NOMO-1 treated with dmso at 0.1 percent for 144 hours (cell line): ENCODE measurements around the gene FLT3LG.
A peak's percentile ranks its signal among the peaks of the same experiment; 100 is the strongest.

Experiments
- DNase-seq: peaks from one replicate; lab custom pipeline; 2025; ENCODE audit not compliant: unreplicated experiment; lab: John Stamatoyannopoulos, UW

Gene FLT3LG

GRCh38 chr19:49473868-49474541 lies at the start of gene FLT3LG:
Gene FLT3LG, plus strand, starts transcription at chr19:49474215. Its CDS starts 425 bp downstream, at chr19:49474640.
- peak; percentile 82 for DNase-seq

GRCh38 chr19:49425178-49425577 lies 48.8 kb upstream of the FLT3LG start, which contains the start of gene GFY:
Gene GFY, plus strand, starts transcription at chr19:49425388. Its CDS starts 1,043 bp downstream, at chr19:49426431.
- DNase-seq: no peak

DNA sequence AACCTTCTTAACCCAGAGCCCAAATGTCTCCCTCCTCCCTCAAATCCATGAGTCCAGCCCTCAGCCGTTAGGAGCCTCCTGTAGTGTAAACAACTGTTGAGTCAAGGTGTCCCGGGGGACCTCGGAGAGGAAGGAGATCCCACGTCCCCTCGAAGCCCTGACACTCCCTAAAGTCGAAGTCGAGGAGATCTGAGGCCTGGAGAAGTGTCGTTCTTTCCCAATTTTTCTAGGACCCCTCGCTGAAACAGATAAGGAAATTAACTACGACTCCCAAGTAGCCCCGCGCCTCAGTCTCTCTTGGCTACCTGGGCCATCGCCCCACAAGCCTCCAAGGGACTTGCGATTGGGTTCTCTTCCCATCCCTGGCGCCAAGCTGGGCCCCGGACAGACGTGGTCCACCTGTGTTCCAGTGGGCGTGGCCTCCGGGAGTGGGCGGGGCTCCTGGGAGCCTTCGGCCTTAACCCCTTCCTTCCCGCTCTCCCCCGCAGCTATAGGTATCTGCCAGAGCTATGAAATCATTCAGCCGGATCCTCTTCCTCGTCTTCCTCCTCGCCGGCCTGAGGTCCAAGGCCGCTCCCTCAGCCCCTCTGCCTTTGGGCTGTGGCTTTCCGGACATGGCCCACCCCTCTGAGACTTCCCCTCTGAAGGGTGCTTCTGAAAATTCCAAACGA lies 48.0 kb upstream of the FLT3LG start:
- DNase-seq: no peak

GRCh38 chr19:49427339-49427738 lies 46.7 kb upstream of the FLT3LG start:
- no peak for DNase-seq

- no peak for DNase-seq
Measured at GRCh38 chr19:49427855-49428546, 46.0 kb upstream of the FLT3LG start.

GRCh38 chr19:49428547-49429451 lies 45.2 kb upstream of the FLT3LG start:
- DNase-seq: no peak

GRCh38 chr19:49430172-49430677 lies 43.8 kb upstream of the FLT3LG start:
- no peak for DNase-seq

- DNase-seq: no peak
Measured at GRCh38 chr19:49430678-49431329, 43.2 kb upstream of the FLT3LG start.

- DNase-seq: no peak
Measured at GRCh38 chr19:49431330-49431749, 42.7 kb upstream of the FLT3LG start.

DNA sequence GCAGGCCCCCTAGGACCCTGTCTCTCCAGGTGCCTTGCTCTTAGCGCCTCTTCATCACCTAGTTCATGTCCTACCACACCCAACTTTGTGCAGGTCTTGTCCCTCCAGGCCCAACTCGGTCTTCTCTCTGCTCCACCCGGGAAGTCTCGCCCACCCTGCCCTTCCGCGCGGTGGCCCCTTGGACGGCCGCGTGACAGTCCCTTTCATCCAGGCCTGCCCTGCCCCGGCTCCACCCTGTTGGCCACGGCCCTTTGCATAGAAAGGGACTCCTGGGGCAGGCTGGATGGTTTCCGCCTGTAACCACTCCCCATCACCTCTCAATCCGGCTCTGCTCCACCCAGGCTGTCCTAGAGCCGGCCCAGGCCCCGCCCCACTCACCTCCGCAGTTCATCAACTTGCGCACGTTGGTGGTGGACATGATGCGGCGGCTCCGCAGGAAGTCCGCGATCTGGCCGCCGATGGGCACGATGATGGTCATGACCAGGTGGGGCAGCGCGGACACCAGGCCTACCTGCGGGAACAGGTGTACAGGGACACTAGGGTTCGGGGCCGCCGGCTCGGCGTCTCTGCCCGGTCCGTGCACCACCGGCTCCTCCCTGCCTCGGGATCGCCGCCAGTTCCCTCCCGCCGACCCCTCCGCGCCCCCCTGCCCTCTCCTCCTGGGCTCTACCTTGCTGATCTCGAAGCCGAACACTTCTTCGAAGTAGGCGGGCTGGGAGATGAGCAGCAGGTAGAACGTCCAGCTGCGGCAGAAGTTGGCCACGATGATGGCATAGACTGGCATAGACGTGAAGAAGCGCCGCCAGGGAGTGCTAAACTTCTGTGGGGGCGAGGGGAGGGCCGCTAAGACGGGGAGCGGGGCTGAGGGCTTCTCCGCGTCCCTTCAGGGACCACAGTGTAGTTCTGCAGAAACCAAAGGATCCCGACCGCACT lies 41.6 kb upstream of the FLT3LG start:
- DNase-seq: no peak

GRCh38 chr19:49433240-49433901 lies 40.6 kb upstream of the FLT3LG start:
- no peak for DNase-seq

DNA sequence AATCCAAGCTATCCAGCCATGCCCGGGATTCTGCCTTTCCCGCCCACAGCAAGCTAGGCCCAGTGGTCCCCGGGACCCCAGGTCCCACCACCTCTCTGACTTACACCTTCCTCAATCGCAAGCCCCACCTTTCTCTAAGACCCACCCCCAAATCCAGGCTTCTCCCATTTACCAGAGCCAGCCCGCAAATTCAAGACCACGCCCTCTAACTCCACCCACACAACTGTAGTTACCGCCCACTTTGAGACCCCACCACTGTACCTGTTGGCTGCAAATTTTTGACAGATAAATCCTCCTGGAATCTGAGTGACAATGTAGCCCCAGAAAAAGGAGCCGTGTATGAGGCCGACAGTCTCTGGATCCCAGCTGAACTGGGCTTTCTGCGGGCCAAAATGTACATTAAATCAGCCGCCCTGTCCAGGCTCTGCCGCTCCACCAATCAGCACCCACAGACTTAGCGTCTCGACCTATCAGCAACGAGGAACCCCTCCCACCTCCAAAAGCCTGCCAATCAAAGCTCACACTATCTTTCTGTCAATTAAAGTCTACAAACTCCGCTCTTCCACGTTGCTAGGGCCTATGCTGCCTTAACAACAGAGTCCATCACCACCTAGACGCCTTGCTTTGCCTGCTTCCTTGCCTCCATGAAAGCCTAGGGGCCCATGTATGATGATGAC lies 39.0 kb upstream of the FLT3LG start:
- DNase-seq: no peak

- no peak for DNase-seq
Measured at GRCh38 chr19:49435670-49436069, 38.3 kb upstream of the FLT3LG start.

DNA sequence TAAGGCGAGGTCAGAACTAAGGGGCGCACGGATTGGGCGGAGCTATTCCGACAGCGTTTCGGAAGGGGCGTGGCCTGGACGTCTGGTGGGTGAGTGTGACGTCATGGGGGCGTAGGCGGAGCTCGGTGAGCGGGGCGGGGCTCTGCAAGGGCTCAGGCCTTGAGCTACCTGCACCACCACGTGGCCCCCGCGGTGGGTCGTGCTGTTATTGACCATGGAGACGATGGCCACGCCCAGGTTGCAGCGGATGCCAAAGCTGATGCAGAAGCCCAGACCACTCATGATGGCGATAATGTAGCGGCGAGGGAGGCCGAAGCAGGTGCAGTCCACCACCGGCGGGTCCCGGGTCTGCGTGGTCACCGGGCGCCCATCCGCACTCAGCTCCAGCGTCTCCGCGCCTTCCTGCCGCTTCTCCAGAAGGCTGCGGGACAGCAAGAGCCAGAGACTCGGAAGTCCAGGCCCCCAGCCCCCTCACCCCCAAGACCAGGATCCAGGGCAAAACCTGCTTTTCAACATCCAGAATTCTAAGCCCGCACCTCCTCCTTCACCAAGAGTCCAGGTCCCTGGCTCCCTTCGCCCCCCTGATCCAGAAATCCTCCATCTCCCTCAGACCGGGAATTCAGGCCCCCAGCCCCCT lies 37.5 kb upstream of the FLT3LG start:
- DNase-seq: no peak

- no peak for DNase-seq
Measured at GRCh38 chr19:49437231-49437630, 36.8 kb upstream of the FLT3LG start.

GRCh38 chr19:49438261-49438660 lies 35.8 kb upstream of the FLT3LG start:
- DNase-seq: no peak

DNA sequence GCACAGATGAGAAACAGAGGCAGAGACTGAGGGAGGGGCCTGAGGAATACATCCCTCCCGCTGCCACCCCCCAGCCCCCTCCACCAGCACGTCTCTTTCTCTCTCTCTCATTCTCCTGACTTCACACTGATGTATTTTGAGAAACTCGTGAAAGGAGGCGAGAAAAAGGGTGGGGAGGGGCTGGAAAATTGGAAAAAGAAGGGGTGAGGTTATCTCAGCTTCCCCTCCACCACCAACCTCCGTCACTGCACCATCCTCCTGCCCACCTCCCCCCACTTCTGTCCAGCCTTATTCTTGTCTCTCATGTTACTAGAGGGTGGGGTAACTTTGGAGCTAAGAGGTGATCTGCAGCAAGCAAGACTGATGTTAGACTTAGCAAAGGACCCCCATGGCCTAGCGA lies 34.2 kb upstream of the FLT3LG start:
- no peak for DNase-seq
